DND-41 (cell line): Measurements from ENCODE around the gene CLSTN2.

ENCODE experiments used
- ATAC-seq: fragments of 200-7000 bp; cut with Tn5 transposase; 3 replicates; pipeline ENCODE4 v1.9.1; 2021; ENCODE audit warnings: low read depth; ENCODE audit not compliant: insufficient read depth
- DNase-seq: peaks from one replicate; pipeline ENCODE4 v3.0.0-alpha.2; 2020
- H2AFZ ChIP-seq: 2 replicates; pipeline ENCODE4 v1.6.0; 2012; ENCODE audit warnings: low read depth, low read length
- H3K27ac ChIP-seq: 2 replicates; pipeline ENCODE4 v1.5.1; 2012; ENCODE audit warnings: low read length, inconsistent platforms
- H3K27me3 ChIP-seq: fragments of 200-600 bp; sonication (generic); 2 replicates; pipeline ENCODE4 v1.6.0; 2012; ENCODE audit warnings: low read length, mild to moderate bottlenecking, inconsistent platforms; ENCODE audit not compliant: insufficient read depth, poor library complexity
- H3K36me3 ChIP-seq: 2 replicates; pipeline ENCODE4 v1.5.1; 2012; ENCODE audit warnings: low read length, inconsistent platforms; ENCODE audit not compliant: insufficient read depth
- H3K4me1 ChIP-seq: 2 replicates; pipeline ENCODE4 v1.5.1; 2012; ENCODE audit warnings: mild to moderate bottlenecking, low read length; ENCODE audit not compliant: insufficient read depth
- H3K4me2 ChIP-seq: 2 replicates; pipeline ENCODE4 v1.6.0; 2012; ENCODE audit warnings: mild to moderate bottlenecking, moderate library complexity, low read length, inconsistent platforms; ENCODE audit not compliant: insufficient read depth
- H3K4me3 ChIP-seq, 2 experiments: fragments of 200-600 bp in 1 of 2; shearing (Covaris generic) in 1 of 2; 2 replicates each; pipeline ENCODE4 v1.5.1; 2012 to 2016; ENCODE audit warnings: inconsistent platforms in 2 of 2, low read length in 2 of 2, mild to moderate bottlenecking in 2 of 2, low read depth in 1 of 2, moderate library complexity in 1 of 2
- H3K79me2 ChIP-seq: 2 replicates; pipeline ENCODE4 v1.6.0; 2012; ENCODE audit warnings: low read length, inconsistent platforms; ENCODE audit not compliant: insufficient read depth
- H3K9ac ChIP-seq: 2 replicates; pipeline ENCODE4 v1.6.0; 2012; ENCODE audit warnings: low read depth, mild to moderate bottlenecking, inconsistent platforms, low read length, moderate library complexity
- H3K9me3 ChIP-seq: 2 replicates; pipeline ENCODE4 v1.5.1; 2012; ENCODE audit warnings: low read length, moderate library complexity, mild to moderate bottlenecking, inconsistent platforms; ENCODE audit not compliant: insufficient read depth, severe bottlenecking
- H4K20me1 ChIP-seq: 2 replicates; pipeline ENCODE4 v1.6.0; 2012; ENCODE audit warnings: low read length; ENCODE audit not compliant: insufficient read depth
- CTCF ChIP-seq: IDR thresholded peaks from 2 replicates; pipeline ENCODE4 v1.5.1; 2012; ENCODE audit warnings: borderline replicate concordance, low read length, moderate library complexity, mild to moderate bottlenecking; ENCODE audit not compliant: poor library complexity, severe bottlenecking; ENCODE audit errors: extremely low read depth
- EZH2 ChIP-seq: IDR thresholded peaks from 3 replicates; pipeline ENCODE4 v1.6.1; 2012; ENCODE audit warnings: borderline replicate concordance, low read depth, mild to moderate bottlenecking, moderate library complexity, low read length, inconsistent platforms; ENCODE audit not compliant: severe bottlenecking

CLSTN2 gene

GRCh38 chr3:140055092-140055791, 120.3 kb downstream of the CLSTN2 start:
- H3K9me3 ChIP-seq: no peaks in the 10 kb centered on the region
- DNase-seq (no peak), ATAC-seq (no peak)
- no peaks in the 10 kb centered on the region for H3K79me2 ChIP-seq
- TF ChIP-seq CTCF (no peak), EZH2 (no peak)
- no peaks in the 10 kb centered on the region for H3K4me1 ChIP-seq
- H3K4me2 ChIP-seq: no peak overlapping the region
- no peaks in the 10 kb centered on the region for H3K36me3 ChIP-seq
- no peak overlapping the region for H3K9ac ChIP-seq
- H3K4me3 ChIP-seq: no peak overlapping the region
- no peak overlapping the region for H2AFZ ChIP-seq
- H3K27ac ChIP-seq: no peak overlapping the region
- H3K27me3 ChIP-seq: peaks cover 7% of the 10 kb centered on the region
- H4K20me1 ChIP-seq: 0 out of 2 replicates have a peak, but pooled peaks cover 4% of the 10 kb centered on the region

GRCh38 chr3:140056047-140056446, 121.1 kb downstream of the CLSTN2 start:
- Histone ChIP-seq H3K9me3 (no peaks in the 10 kb centered on the region), H3K9ac (no peak overlapping the region), H3K4me3 (no peak overlapping the region), H3K4me1 (no peaks in the 10 kb centered on the region), H3K27ac (no peak overlapping the region), H3K79me2 (no peaks in the 10 kb centered on the region), H3K4me2 (no peak overlapping the region), H4K20me1 (0 out of 2 replicates have a peak, but pooled peaks cover 4% of the 10 kb centered on the region), H3K36me3 (no peaks in the 10 kb centered on the region), H2AFZ (no peak overlapping the region), H3K27me3 (peaks cover 9% of the 10 kb centered on the region)
- DNase-seq: no peak
- no peak for ATAC-seq
- TF ChIP-seq CTCF: no peak
- TF ChIP-seq EZH2: no peak

GRCh38 chr3:140061211-140061610, 126.2 kb downstream of the CLSTN2 start:
- H3K4me2 ChIP-seq: no peak overlapping the region
- no peaks in the 10 kb centered on the region for H3K36me3 ChIP-seq
- H3K27ac ChIP-seq: no peak overlapping the region
- H3K9me3 ChIP-seq: no peaks in the 10 kb centered on the region
- TF ChIP-seq EZH2: no peak
- TF ChIP-seq CTCF: no peak
- no peak overlapping the region for H2AFZ ChIP-seq
- no peak overlapping the region for H3K9ac ChIP-seq
- ATAC-seq (no peak), DNase-seq (no peak)
- H3K27me3 ChIP-seq: peaks cover 5% of the 10 kb centered on the region
- H4K20me1 ChIP-seq: 0 out of 2 replicates have a peak, but pooled peaks cover 4% of the 10 kb centered on the region
- no peaks in the 10 kb centered on the region for H3K4me1 ChIP-seq
- H3K4me3 ChIP-seq: no peak overlapping the region
- H3K79me2 ChIP-seq: no peaks in the 10 kb centered on the region
